PC-3 (cell line): ENCODE results near the gene LRP1B. TPM values are rescaled to one million over a fixed set of nuclear protein-coding genes. Genes with fewer than 3 reads are reported as not detected.
"Not testable (repeated sequence)": the region's sequence is repeated elsewhere in the genome, so short reads cannot be mapped to it uniquely, and the experiment has no call there.

Experiments used
- ATAC-seq: fragments of 200-7000 bp; cut with Tn5 transposase; 2 replicates; pipeline ENCODE4 v1.9.1; 2020; ENCODE audit warnings: mild to moderate bottlenecking, moderate library complexity
- BruUV-seq: library from RNA; stranded (reverse); fragments of 400-500 nt; replicated peaks from 2 replicates; lab custom pipeline; 2021; lab: Mats Ljungman, UMichigan
- CTCF ChIA-PET: fragments of 300-600 bp; sonication (Branson Sonifier 250); formaldehyde crosslinking; loops from one replicate; lab custom pipeline; 2022; ENCODE audit warnings: antibody characterized with exemption; lab: Charles Lee
- POLR2A ChIA-PET: fragments of 300-600 bp; sonication (Branson Sonifier 250); formaldehyde crosslinking; loops from one replicate; lab custom pipeline; 2022; ENCODE audit warnings: antibody characterized with exemption; ENCODE audit not compliant: unreplicated experiment; lab: Charles Lee
- DNase-seq: peaks from one replicate; pipeline ENCODE4 v3.0.0-alpha.2; 2015
- H2AFZ ChIP-seq: fragments of 300-600 bp; sonication (generic); 2 replicates; pipeline ENCODE4 v1.6.0; 2016; ENCODE audit warnings: antibody characterized with exemption, low read length
- H3F3A ChIP-seq: fragments of 300-600 bp; sonication (generic); one replicate; pipeline ENCODE4 v1.6.0; 2017; ENCODE audit warnings: antibody characterized with exemption, low read length, control low read depth, mild to moderate bottlenecking; ENCODE audit not compliant: unreplicated experiment
- H3K27ac ChIP-seq: fragments of 300-600 bp; sonication (generic); 2 replicates; pipeline ENCODE4 v1.5.1; 2016; ENCODE audit warnings: mild to moderate bottlenecking, low read length
- H3K27me3 ChIP-seq: fragments of 300-600 bp; sonication (generic); 2 replicates; pipeline ENCODE4 v1.6.1; 2016; ENCODE audit warnings: low read length, mixed read lengths
- H3K36me3 ChIP-seq: fragments of 300-600 bp; sonication (generic); 2 replicates; pipeline ENCODE4 v1.6.1; 2016; ENCODE audit warnings: low read depth, mixed run types, low read length, mixed read lengths
- H3K4me1 ChIP-seq: fragments of 300-600 bp; sonication (generic); 2 replicates; pipeline ENCODE4 v1.5.1; 2016; ENCODE audit warnings: low read length; ENCODE audit not compliant: insufficient read depth
- H3K4me2 ChIP-seq: fragments of 300-600 bp; sonication (generic); 2 replicates; pipeline ENCODE4 v1.6.0; 2016; ENCODE audit warnings: low read length
- H3K4me3 ChIP-seq: fragments of 300-600 bp; sonication (generic); 2 replicates; pipeline ENCODE4 v1.5.1; 2016; ENCODE audit warnings: mild to moderate bottlenecking, low read length, mixed read lengths
- H3K79me2 ChIP-seq: fragments of 300-600 bp; sonication (generic); 2 replicates; pipeline ENCODE4 v1.6.1; 2017; ENCODE audit warnings: low read length, mixed read lengths
- H3K9ac ChIP-seq: fragments of 300-600 bp; sonication (generic); 2 replicates; pipeline ENCODE4 v1.6.0; 2016; ENCODE audit warnings: mild to moderate bottlenecking, low read length
- H3K9me2 ChIP-seq: fragments of 300-600 bp; sonication (generic); replicated peaks from 2 replicates; pipeline ENCODE4 v1.6.1; 2016; ENCODE audit warnings: mixed run types, low read length, mixed read lengths
- H3K9me3 ChIP-seq: fragments of 300-600 bp; sonication (generic); 2 replicates; pipeline ENCODE4 v1.6.1; 2016; ENCODE audit warnings: low read length, mixed read lengths
- H4K20me1 ChIP-seq: fragments of 300-600 bp; sonication (generic); 2 replicates; pipeline ENCODE4 v1.6.1; 2016; ENCODE audit warnings: low read length, mixed read lengths
- EZH2 ChIP-seq: fragments of 300-600 bp; sonication (generic); IDR thresholded peaks from one replicate; pipeline ENCODE4 v1.6.1; 2017; ENCODE audit warnings: antibody characterized with exemption, mild to moderate bottlenecking, low read length; ENCODE audit not compliant: unreplicated experiment
- EZH2phosphoT487 ChIP-seq: fragments of 300-600 bp; sonication (generic); IDR thresholded peaks from 2 replicates; pipeline ENCODE4 v1.6.1; 2018; ENCODE audit warnings: mild to moderate bottlenecking, antibody characterized with exemption, low read length, borderline replicate concordance
- intact Hi-C: fragments of 100-400 bp; cut with micrococcal nuclease; formaldehyde crosslinking; loops from 2 replicates; pipeline ENCODE4 v1.9.0; 2023
- total RNA-seq: library from RNA; depleted of rRNA; stranded (reverse); fragments of >200 nt; gene quantifications from 2 replicates; pipeline ENCODE4 v1.2.3, GENCODE V29; 2014
- TF ChIP-seq, protein P1 (sequence below): fragments of 300-600 bp; sonication (generic); conservative IDR thresholded peaks from 2 replicates; pipeline ENCODE4 v1.5.1; 2017; ENCODE audit warnings: antibody characterized with exemption, low read depth, mild to moderate bottlenecking, low read length

The LRP1B gene
- total RNA-seq, 1 experiment from 2014 or later, result 0.04 TPM

DNA sequence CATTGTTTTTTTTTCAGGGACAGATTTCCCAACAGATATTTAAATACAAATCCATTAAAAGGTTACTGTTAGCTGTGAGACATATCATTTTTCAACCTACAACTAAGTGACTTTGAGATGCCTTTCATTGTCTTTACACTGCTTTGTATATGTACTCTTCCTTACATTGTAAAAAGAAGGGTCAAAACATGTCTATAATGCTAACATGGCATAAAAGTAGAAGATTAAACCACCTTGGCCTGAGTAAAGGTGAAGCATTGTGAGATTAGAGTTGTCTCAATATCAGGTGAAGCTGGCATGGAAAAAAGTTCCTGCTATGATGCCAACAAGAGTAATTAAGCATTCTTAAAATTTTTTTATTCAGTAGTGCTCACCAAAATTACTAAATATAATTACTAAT, 1842.1 kb downstream of the LRP1B start:
- POLR2A ChIA-PET, result interaction anchor here (0.6 kb wide), 1 partner anchor 42 kb away, joined by 3 read pairs; no protein-coding TSS in a partner anchor

DNA sequence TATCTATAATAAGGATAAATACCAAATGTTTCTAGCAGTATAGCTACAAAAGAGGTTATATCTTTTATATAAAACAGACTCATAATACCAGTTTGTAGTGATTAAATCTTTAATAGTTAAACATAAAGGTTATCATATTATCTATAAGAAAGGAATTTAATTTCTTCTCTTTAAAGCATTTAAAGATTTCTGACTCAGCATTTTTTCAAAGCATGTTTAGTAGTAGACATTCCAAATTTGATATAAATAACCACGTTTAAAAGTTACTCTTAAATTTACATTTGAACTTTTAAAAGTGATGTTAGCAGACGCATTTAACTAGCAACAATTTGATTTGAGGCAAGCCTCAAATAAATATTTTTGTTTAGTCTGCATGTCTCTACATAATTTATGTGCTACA, 1842.6 kb downstream of the LRP1B start:
- H3K4me3 ChIP-seq, result no peak overlapping the region
- no TSS peak for BruUV-seq

More for the DNA sequence above, 1842.1 kb downstream of the LRP1B start:
- DNase-seq (no peak), ATAC-seq (no peak)
- H2AFZ ChIP-seq, result no peak overlapping the region
- H3K9ac ChIP-seq, result no peak overlapping the region
- H3K4me3 ChIP-seq, result no peak overlapping the region
- H3K9me3 ChIP-seq, result no peaks in the 10 kb centered on the region
- no peak for TF ChIP-seq EZH2phosphoT487
- TF ChIP-seq EZH2, result no peak
- TF ChIP-seq, protein P1, sequence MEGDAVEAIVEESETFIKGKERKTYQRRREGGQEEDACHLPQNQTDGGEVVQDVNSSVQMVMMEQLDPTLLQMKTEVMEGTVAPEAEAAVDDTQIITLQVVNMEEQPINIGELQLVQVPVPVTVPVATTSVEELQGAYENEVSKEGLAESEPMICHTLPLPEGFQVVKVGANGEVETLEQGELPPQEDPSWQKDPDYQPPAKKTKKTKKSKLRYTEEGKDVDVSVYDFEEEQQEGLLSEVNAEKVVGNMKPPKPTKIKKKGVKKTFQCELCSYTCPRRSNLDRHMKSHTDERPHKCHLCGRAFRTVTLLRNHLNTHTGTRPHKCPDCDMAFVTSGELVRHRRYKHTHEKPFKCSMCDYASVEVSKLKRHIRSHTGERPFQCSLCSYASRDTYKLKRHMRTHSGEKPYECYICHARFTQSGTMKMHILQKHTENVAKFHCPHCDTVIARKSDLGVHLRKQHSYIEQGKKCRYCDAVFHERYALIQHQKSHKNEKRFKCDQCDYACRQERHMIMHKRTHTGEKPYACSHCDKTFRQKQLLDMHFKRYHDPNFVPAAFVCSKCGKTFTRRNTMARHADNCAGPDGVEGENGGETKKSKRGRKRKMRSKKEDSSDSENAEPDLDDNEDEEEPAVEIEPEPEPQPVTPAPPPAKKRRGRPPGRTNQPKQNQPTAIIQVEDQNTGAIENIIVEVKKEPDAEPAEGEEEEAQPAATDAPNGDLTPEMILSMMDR, result no peak
- no peaks in the 10 kb centered on the region for H3K36me3 ChIP-seq
- H3K27ac ChIP-seq, result no peak overlapping the region
- no peaks in the 10 kb centered on the region for H3F3A ChIP-seq
- BruUV-seq, result no TSS peak
- H4K20me1 ChIP-seq, result no peaks in the 10 kb centered on the region
- no peaks in the 10 kb centered on the region for H3K9me2 ChIP-seq
- no peaks in the 10 kb centered on the region for H3K79me2 ChIP-seq
- H3K4me1 ChIP-seq, result no peaks in the 10 kb centered on the region
- no peaks in the 10 kb centered on the region for H3K27me3 ChIP-seq
- intact Hi-C loops, result no loop called here
- CTCF ChIA-PET, result no interaction called here
- no peak overlapping the region for H3K4me2 ChIP-seq

DNA sequence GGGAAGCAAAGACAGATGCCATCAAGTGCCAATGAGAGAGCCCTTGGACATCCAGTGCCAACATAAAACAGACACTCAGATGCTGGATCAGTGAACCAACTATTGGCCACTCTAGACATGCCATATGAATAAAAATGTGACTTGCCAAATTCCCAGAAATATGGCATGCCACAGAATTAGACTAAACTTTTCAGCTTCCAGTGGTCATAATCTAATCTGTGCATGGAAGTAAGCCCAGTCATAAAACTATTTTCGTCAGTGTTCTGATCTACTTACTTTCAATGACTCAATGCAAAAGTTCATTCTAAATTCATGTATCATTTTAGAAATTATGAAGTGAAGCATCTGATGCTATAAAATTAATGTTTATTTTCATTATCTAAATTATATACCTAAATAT, 1844.4 kb downstream of the LRP1B start:
- no peaks in the 10 kb centered on the region for H3K27me3 ChIP-seq
- ChIA-PET CTCF (no interaction called here), POLR2A (no interaction called here)
- no peaks in the 10 kb centered on the region for H4K20me1 ChIP-seq
- no peak for ATAC-seq
- H2AFZ ChIP-seq, result no peak overlapping the region
- H3K9me2 ChIP-seq, result no peaks in the 10 kb centered on the region
- H3K4me3 ChIP-seq, result no peak overlapping the region
- H3K9ac ChIP-seq, result no peak overlapping the region
- H3K36me3 ChIP-seq, result no peaks in the 10 kb centered on the region
- no peaks in the 10 kb centered on the region for H3K4me1 ChIP-seq
- intact Hi-C loops, result no loop called here
- DNase-seq, result no peak
- no peak overlapping the region for H3K27ac ChIP-seq
- no peaks in the 10 kb centered on the region for H3K9me3 ChIP-seq
- no peaks in the 10 kb centered on the region for H3K79me2 ChIP-seq
- H3K4me2 ChIP-seq, result no peak overlapping the region
- TF ChIP-seq, protein P1, result no peak
- TF ChIP-seq EZH2phosphoT487 (no peak), EZH2 (no peak)
- BruUV-seq, result no TSS peak
- no peaks in the 10 kb centered on the region for H3F3A ChIP-seq

More for the DNA sequence above, 1842.6 kb downstream of the LRP1B start:
- ATAC-seq, result no peak
- Histone ChIP-seq H3F3A (no peaks in the 10 kb centered on the region), H3K79me2 (no peaks in the 10 kb centered on the region), H3K36me3 (no peaks in the 10 kb centered on the region), H3K9me3 (no peaks in the 10 kb centered on the region), H2AFZ (no peak overlapping the region), H3K9me2 (no peaks in the 10 kb centered on the region), H3K4me2 (no peak overlapping the region), H3K27me3 (no peaks in the 10 kb centered on the region), H3K4me1 (no peaks in the 10 kb centered on the region), H4K20me1 (no peaks in the 10 kb centered on the region), H3K27ac (no peak overlapping the region), H3K9ac (no peak overlapping the region)
- no peak for DNase-seq
- TF ChIP-seq EZH2phosphoT487 (no peak), EZH2 (no peak)
- intact Hi-C loops, result no loop called here
- ChIA-PET CTCF (no interaction called here), POLR2A (interaction anchor here (0.6 kb wide), 1 partner anchor 41 kb away, joined by 3 read pairs; no protein-coding TSS in a partner anchor)

DNA sequence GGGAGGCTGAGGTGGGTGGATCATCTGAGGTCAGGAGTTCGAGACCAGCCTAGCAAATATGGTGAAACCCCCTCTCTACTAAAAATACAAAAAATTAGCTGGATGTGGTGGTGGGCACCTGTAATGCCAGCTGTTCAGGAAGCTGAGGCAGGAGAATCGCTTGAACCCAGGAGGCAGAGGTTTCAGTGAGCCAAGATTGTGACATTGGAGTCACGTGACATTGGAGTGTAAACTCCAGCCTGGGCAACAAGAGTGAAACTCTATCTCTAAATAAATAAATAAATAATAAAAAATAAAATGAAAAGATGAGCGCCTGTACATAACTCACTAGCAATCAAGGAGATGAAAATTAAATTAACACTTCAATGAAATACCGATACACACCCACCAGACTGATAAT, 1853.5 kb downstream of the LRP1B start:
- POLR2A ChIA-PET, H3K4me3 ChIP-seq, H3K9me2 ChIP-seq, ATAC-seq, H3F3A ChIP-seq, H3K4me2 ChIP-seq, BruUV-seq, H3K9ac ChIP-seq, H2AFZ ChIP-seq, H3K27ac ChIP-seq, H3K79me2 ChIP-seq, DNase-seq, H3K27me3 ChIP-seq, intact Hi-C loops, H3K4me1 ChIP-seq, CTCF ChIA-PET, H3K9me3 ChIP-seq, H4K20me1 ChIP-seq, H3K36me3 ChIP-seq: not testable (repeated sequence)
